Activated CD4-positive, alpha-beta T cell treated with anti-CD3 and anti-CD28 coated beads for 48 hours (primary cell): ENCODE measurements around the gene TTC8.
"Not testable (repeated sequence)": the region's sequence is repeated elsewhere in the genome, so short reads cannot be mapped to it uniquely, and the experiment has no call there.

ENCODE experiments used
- DNase-seq: peaks from one replicate; pipeline ENCODE4 v3.0.0-alpha.2; 2020

Gene TTC8

DNA sequence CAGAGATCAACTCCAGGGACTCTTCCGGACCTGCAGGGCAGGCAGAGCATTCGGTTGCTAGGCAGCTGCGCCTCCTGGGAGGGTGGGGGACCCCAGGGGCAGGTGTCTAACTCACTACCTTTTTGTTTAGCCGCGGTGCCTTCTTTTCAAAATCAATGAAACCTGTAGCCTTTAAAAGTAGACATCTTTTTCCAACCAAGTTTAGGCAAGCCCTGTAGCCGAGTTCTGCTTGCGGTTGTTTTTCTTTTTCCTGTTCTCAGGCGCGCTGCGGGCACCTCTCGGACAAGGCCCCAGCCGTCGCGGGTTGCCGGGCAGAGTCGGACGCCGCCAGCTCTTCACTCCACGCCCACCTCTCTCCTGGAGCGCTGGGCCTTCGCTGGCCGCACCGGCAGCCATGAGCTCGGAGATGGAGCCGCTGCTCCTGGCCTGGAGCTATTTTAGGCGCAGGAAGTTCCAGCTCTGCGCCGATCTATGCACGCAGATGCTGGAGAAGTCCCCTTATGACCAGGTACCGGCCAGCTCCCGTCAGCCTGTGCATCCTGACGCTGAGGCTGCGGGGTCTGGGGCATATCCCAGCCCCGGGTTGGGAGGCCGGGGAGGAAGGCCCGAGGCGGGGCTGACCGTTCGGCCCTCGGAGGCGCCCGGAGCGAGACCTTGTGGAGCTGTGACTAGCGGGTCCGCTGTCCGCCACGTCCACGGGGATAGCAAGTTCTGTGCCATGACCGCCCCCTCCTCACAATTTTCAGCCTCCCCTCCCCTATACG, at the start of gene TTC8:
TTC8 (plus strand) TSS at position 338 of the 764 bp plus-strand sequence; CDS start at position 395, 57 bp downstream.
- peak; percentile 86 for DNase-seq

DNA sequence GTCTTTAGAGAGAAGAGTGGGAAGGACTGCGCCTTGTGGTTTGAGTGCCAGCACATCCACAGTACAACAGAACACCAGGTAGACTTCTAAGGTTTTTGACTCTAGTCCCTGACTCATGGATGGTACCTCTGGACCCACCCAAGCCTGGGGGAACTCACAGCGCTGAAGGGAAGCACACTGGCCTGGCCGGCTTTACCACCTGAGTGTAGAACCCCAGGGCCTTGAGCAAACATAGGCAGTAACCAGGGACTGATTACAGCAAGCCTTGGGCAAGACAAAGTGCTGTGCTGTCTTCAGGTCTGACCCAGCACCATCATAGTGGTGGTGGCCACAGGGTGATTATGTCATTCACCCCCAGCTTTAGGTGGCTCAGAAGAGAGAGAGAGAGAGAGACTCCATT, 48.9 kb upstream of the TTC8 start:
- DNase-seq: no peak

DNA sequence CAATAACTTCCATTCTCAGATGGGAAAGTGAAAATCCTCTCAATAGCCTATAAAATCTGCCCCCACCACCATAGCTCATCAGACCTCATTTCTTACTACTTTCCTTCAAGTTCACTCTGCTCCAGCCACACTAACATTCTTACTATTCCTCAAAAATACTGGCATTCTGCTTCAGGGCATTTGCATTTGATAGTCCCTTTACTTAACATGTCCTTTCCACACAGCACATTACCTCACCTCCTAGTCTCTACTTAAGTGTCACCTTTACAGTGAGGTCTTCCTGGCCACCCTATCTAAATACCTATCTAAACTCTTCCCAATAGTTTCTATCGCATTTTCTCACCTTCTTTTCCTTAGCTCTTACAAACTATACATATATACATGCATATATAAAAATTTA, 38.5 kb upstream of the TTC8 start:
- DNase-seq: no peak

DNA sequence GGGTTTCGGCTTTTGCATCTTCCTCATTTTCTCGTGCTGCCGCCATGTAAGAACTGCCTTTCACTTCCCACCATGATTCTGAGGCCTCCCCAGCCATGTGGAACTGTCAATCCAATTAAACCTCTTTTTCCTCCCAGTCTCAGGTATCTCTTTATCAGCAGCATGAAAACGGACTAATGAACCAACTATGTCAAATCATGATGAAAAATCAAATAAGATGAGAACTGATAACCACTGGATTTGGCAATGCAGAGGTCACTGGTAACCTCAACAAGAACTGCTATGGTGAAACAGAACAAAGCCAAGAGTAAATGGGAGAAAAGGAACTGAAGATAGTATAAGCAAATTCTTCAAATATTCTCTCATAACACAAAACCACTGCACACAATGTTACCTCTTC, 37.7 kb upstream of the TTC8 start:
- no peak for DNase-seq

DNA sequence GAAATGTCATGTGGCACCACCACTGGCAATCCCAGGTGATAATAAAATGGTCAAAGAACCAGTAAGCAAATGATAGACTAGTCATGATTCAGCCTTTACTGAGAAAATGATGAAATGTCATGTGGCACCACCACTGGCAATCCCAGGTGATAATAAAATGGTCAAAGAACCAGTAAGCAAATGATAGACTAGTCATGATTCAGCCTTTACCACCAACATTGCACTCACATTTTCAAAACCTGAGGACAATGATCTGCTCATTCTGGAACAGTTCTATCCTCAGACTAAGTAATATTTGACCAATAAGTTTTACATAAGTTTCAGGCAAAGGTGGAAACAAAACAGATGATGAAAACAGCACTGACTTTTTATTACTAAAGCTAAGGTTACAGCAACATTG, 34.9 kb upstream of the TTC8 start:
- not testable (repeated sequence) for DNase-seq

DNA sequence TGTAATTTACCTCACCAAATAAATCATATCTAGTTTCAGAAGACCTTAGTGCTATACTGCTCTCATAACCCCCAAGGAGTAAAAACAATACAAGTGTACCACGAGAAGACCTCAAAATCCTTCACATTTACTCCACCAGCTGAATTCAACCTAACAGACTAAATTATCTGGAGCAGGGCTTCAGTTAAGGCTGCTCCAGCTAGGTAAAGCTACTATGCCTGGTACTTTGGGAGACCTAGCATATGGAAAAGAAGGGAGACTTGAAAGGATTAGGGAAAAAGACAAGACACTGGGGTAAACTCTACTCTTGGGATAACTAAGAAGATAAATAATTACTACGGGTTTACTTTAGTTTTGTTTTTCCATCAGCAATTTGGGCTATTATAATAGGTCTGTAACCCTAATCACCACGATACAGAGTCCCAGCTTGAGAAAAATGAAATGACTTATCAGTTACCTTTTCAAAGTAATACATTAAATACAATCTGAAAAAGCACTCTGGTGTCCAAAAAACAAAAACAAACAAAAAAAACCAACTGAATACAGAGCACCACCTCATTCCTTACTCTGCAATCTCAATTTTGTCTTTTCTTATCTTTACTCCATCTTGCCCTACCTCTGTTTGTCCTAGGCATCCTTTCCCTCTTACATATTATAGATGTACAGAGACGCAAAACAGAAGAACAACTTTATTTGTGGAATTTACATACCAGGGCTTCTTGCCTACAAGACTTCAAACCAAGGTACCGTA, 33.8 kb upstream of the TTC8 start:
- no peak for DNase-seq

DNA sequence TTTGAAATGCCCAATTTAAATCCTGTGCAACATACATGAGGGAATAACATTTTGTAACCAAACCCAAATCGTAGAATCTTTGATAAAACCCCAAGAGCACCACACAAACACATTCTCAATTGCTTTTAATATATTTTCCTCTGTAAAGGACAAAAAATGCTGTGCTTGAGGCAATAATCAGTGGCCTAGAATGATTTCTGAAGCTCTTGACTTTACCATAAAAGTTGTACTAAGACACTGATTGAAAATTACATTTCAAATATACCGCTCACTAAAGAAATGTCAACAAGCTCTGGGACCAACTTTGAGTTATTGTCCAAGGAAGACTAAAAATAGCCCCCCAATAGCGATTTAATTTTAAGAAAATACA, 33.2 kb upstream of the TTC8 start:
- DNase-seq: no peak

DNA sequence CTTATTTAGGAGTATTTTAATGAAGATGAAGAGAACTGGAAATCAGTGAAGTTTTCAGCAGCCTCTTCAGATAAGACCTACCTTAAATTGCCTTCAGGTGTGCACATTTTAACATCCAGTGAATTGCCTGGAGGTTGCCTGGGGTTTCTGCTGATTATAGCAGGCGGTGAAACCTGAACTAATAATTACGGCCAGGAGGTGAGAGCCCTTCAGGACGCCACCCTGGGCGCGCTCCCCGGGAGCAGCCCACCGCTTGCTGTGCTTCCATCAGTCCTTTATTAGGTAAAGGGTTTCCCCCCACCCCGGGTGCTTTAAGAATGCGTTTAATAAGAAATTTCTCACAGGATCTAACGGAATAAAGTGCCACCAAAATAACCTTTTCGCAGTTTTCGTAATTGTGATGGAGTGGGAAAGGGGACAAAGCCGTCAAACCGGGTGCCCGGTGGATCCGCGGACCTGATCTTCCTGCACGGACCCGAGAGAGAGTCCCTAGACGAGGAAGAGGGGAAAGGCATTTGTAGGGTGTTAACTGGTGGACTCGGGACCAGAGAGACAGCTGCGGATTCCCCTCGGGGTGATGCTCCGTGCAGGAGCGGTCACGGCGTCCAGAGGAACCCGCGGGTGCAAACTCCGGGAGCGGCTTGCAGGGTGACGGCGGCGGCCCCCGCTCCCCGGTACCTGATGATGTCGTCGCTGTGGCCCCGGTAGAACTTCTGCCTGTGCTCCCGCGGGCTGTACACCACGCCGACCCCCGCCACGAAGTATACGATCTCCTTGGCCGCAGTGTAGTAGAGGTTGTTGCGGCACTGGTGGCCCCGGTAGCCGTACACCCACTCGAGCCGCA, 32.6 kb upstream of the TTC8 start:
- DNase-seq: peak; percentile 34

DNA sequence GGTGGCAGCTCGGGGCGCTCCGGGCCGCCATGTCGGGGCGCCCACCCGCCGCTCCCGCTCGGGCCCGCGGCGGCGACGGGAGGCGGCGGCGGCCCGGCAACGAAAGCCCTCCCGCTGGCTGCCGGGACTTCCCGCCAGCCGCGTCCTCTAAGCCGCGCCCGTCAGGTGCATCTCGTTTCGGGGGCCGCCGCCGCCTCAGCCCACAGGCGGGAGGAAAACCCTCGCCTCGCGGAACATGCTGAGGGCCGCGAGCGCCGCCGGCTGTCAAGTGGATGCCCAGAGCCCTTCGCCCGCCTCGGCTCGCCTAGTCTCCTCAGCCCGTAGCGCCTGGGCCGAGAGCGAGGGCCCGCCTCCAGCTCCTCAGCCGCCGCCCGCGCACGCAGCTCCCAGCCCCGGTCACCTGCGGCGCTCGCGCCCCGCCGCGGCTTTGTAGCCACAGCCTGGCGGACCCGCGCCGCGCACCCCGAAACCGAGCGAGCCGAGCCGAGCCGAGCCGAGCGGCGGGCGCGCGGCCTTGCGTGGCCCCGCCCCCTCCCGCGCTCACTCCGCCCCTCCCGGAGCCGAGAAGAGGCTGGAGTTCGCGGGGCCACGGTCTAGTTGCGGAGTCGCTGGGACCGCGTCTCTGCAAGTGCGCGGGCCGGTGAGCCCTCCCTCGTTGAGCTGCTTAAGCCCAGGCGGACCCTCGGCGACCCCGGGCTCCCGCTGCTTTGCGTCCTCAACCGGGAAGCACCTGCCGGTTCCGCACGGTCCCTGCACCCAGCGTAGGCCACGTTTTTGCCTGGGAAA, 31.8 kb upstream of the TTC8 start, which contains the start of gene EML5:
EML5 (minus strand) TSS at position 481 of the 786 bp plus-strand sequence; CDS start at position 31, 450 bp downstream.
- DNase-seq: peak; percentile 87

DNA sequence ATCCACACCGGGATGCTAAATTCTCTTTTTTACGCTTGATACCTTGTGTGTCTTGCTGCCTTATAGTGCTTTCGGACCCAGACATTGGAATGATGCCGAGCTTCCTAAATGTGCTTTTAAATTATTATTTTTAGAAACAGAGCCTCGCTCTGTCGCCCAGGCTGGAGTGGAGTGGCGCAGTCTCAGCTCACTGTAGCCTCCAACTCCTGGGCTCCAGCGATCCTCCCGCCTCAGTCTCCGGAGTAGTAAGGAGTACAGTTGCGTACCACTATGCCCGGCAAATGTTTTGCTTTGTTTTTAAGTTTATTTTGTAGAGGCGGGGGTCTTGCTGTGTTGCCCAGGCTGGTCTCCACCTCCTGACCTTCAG, 31.2 kb upstream of the TTC8 start:
- DNase-seq: peak; percentile 10

DNA sequence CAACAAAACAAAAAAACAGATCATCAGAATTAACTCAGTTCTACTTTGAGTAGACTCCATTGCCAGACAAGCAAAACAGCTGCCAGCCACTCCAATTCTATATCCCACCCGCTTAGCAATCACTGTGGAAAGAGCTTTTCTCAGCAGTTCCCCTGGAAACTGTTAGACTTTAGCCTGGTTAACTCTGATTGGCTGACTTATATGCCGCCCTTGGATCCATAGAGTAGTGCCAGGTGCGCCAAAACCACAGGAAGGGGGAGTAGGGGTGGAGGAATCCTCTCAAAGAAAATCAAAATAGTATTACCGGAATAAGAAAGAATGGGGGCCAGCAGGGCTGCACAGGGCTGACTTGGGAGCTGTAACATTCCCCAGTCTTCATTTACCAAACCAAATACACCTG, 26.3 kb upstream of the TTC8 start:
- no peak for DNase-seq

DNA sequence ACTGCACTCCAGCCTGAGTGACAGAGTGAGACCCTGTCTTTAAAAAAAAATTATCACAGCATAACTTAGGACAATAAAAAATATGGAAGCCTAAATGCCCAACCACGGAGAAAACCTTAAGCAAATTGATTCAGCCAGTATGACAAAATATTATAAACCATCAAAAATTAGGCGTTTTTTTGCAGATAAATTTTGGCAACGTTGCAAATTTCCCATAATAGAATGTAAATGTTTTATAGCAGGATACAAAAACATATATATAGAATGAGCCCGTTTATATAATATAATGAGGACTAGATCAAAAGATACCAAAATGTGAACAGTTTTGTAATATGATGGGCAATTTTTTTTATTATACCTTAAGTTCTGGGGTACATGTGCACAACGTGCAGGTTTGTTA, 24.9 kb upstream of the TTC8 start:
- no peak for DNase-seq

DNA sequence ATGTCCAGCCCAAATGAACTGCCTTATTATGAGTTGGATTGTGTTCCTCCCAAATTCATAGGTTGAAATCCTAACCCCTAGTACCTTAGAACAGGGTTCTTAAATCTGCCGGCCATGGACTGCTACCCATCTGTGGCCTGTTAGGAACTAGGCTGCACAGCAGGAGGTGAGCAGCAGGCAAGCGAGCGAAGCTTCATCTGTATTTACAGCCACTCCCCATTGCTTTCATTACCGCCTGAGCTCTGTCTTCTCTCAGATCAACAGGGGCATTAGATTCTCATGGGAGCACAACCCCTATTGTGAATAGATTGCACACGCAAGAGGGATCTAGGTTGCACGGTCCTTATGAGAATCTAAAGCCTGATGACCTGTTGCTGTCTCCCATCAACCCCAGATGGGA, 21.9 kb upstream of the TTC8 start:
- DNase-seq: no peak

DNA sequence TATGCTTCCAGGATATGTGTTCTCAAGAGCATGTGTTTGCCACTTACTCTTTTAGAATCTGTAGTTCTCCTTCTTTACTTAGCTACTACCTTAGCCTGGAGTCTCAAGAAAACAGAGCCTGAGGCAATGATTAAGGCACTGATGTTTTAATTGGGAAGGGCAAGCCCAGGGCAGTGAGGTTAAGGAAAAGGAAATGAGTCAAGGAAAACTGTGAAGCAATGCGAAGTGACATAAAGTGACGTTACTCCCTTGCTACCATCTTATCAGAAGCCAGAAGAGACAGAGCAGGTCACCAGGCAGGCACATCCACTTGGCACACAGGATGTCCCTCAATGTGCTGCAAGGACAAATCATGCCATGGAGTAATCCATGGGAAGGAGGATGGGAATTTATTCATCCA, 20.4 kb upstream of the TTC8 start:
- no peak for DNase-seq

DNA sequence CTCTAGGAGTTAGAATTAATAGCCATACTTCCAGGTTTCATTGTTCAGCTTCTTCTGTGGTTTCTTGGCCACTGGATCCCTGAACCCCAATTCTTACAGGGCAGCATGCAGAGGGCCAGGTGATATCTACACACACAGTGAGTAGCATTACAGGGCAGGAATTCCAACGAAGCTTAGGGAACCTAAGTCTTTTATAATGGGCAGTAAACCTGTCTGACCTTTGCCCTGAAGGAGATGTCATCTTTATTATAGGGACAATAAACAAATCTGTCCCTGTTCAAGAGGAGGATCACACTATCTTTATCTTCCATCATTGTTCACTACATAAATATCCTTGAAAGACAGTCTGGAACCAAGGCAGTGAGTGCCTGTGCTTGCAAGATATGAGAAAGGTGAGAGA, 20.0 kb upstream of the TTC8 start:
- DNase-seq: no peak

DNA sequence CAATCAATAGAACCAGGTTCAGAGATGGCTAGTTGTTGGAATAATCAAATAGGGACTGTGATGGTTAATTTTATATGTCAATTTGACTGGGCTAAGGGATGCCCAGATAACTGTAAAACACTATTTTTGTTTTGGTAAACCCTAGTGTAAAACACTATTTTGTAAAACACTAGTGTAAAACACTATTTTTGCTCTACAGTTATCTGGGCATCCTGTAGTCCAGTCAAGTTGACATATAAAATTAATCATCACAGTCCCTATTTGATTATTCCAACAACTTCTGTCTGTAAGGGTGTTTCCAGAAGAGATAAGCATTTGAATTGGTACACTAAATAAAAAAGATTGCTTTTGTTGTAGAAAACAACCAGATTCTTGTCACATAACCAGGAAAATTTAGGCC, 16.1 kb upstream of the TTC8 start:
- DNase-seq: no peak

DNA sequence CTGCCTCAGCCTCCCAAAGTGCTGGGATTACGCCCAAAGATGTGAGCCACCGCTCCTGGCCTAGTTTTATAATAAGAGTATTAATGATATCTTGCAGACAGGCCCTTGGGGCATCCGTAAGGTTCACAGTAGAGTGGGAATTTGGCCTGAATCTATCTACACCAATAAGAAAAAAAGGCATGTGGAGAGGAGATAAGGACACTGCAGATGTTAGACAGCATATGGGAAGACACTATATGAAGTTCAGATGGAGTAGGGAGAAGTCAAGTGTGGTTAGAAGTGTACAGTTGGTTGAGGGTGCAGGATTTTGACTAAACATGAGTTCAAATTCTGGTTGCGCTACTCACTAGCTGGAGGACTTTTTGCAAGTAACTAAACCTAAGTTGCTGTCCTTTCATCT, 8.5 kb upstream of the TTC8 start:
- DNase-seq: no peak

DNA sequence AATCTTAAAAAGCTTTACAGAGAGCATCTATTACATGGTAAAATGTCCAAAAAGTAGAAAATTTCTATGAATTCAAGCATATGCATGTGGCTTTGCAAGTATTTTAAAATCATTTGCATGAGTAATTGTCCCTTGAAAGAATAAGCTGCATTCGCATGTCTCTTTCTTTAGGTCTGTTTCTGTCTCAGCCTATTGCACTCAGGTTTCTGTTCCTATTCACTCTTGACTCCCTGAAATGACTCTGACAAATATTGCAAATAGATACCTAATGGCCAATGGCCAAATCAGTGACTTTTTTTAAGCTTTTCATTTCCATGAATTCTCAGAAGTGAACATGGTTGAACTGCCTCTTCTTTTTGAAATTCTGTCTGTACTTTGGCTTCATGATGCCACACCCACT, 6.4 kb upstream of the TTC8 start:
- no peak for DNase-seq

DNA sequence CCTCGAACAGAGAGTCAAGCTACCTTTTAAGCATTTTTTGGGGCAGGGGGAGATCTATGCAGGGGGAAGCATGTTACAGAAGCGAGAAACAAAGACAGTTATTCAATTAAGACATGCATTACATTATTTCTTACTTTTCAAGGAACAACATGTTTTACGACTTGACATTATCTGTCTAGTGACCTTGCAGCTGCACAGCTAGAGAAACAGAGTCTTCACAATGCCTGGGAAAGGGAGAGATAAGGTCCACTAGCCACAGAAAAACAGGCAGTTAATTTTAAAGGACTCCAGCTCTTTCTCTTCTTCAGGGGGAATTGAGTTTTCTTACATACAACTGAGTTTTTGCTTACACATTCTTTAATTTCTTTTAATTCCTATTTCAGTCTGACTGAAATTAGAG, 4.8 kb upstream of the TTC8 start:
- not testable (repeated sequence) for DNase-seq

DNA sequence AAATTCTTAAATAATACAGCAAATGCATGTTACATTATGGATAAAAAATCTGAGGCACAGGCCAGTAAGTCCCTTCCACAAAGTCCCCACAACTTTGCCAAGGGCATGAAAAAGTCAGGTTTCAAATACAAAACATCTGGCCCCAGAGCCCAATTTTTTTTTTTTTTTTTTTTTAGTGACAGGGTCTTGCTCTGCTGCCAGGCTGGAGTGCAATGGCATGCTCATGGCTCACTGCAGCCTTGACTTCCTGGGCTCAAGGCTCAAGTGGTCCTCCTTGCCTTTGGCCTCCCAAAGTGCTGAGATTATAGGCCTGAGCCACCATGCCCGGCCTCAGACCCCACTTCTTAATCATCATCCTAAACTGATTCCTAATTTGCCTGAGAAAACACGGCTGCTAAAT, 3.1 kb upstream of the TTC8 start:
- DNase-seq: no peak

DNA sequence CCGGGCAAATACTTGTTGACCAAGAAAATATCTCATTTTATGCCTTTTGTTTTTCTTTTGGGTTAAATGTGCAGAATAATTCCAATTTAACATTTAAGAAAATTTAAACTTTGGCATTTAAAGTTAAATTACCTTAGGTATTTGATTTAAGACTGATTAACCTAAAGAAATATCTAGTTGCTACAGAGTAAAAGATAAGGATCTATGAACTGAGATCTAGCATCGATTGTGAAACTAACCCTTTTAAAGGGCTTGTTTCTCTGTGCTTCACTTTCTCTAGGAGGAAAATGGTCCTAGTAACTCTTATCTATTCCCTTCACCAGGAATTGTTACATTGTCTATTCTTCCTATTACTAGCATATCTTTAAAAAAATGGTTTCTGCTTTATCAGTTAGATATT, 2.6 kb upstream of the TTC8 start:
- no peak for DNase-seq

DNA sequence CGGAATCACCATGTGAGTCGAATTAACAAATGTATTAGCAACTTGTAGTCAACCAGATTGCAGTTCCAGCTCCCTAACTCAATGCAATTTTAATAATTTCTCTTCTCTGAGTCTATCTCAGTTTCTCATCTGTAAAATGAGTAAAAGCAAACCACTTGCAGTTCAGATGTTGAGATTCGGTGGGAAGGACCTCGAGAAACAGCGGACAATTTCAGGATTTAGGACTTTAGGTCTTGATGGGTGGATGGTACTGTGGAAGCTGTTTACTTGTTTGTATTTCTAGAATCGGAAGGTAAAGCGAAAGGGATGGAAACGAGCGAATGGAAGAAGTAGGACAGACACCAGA, 510 bp upstream of the TTC8 start:
- DNase-seq: no peak

DNA sequence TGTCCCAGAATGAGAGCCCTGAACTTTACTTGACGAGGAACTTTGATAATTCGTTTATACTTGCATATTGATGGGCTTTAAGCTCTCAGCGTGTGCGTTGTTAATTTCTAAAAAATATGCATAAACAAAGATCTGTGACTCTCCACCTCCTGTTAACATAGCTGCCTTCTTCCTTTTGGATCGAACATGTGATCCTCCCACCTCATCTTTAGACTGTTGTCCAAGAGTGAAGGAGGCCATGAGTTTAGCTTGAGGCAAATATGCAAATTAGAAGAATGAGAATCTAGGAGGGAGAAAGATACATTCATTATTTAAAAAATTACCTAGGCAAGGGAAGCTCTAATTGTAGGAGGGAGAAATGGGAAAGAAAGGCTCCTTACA, 617 bp downstream of the TTC8 start:
- no peak for DNase-seq
